ENCODE results near the gene ADGRG7. TPM values are rescaled to one million over a fixed set of nuclear protein-coding genes. Genes with fewer than 3 reads are reported as not detected.

The ADGRG7 gene
- total and polyA plus RNA-seq, 4 donors, result 0.08 to 1.4 (median 0.51) TPM; not detected in 1

Other genes with a start within 250 kb of the ADGRG7 start
- 10 to 100 TPM; 30.8 to 33.9 TPM for gene TOMM70, start 208.5 kb upstream of the ADGRG7 start, total RNA-seq
- gene TOMM70, start 208.5 kb upstream of the ADGRG7 start, polyA plus RNA-seq, result 10 to 100 TPM; 17.1 to 18.9 TPM
- gene LNP1, start 208.1 kb upstream of the ADGRG7 start, total RNA-seq, result 1 to 10 TPM; 2.8 to 5.1 TPM
- 10 to 100 TPM in 1 of 2 donors, 1 to 10 TPM in 1; 6.5 to 12.8 TPM for gene LNP1, start 208.1 kb upstream of the ADGRG7 start, polyA plus RNA-seq
- gene TMEM45A, start 117.0 kb upstream of the ADGRG7 start, total RNA-seq, result 10 to 100 TPM; 39.2 to 47.5 TPM
- gene TMEM45A, start 117.0 kb upstream of the ADGRG7 start, polyA plus RNA-seq, result 10 to 100 TPM; 29.2 to 33.5 TPM
- 10 to 100 TPM; 71.8 to 71.9 TPM for gene TFG, start 99.9 kb downstream of the ADGRG7 start, total RNA-seq
- gene TFG, start 99.9 kb downstream of the ADGRG7 start, polyA plus RNA-seq, result 10 to 100 TPM; 52.3 to 54.8 TPM

All from aorta (tissue), 4 donors.